IPS-18c (cell line): ENCODE measurements around the gene RTN4IP1.
"Not testable (repeated sequence)": the region's sequence is repeated elsewhere in the genome, so short reads cannot be mapped to it uniquely, and the experiment has no call there.

Source experiments
- H3K4me3 ChIP-seq: 2 replicates; pipeline ENCODE4 v1.7.0; 2013; ENCODE audit warnings: low read depth, mild to moderate bottlenecking, low read length, moderate library complexity; ENCODE audit not compliant: insufficient read depth
- H3K9me3 ChIP-seq: one replicate; pipeline ENCODE4 v1.6.1; 2013; ENCODE audit warnings: mild to moderate bottlenecking, low read length, moderate library complexity; ENCODE audit not compliant: control insufficient read depth, insufficient read depth

Gene RTN4IP1

GRCh38 chr6:106611030-106611429, 18.3 kb downstream of the RTN4IP1 start:
- Histone ChIP-seq H3K4me3 (no peak overlapping the region), H3K9me3 (no peaks in the 10 kb centered on the region)

- Histone ChIP-seq H3K4me3 (no peak overlapping the region), H3K9me3 (no peaks in the 10 kb centered on the region)
Measured at GRCh38 chr6:106609699-106610098, 19.6 kb downstream of the RTN4IP1 start.

GRCh38 chr6:106608080-106608668, 21.1 kb downstream of the RTN4IP1 start:
- H3K4me3 ChIP-seq: no peak overlapping the region
- H3K9me3 ChIP-seq: no peaks in the 10 kb centered on the region

GRCh38 chr6:106600329-106600728, 29.0 kb downstream of the RTN4IP1 start:
- Histone ChIP-seq H3K4me3 (no peak overlapping the region), H3K9me3 (no peaks in the 10 kb centered on the region)

- H3K9me3 ChIP-seq: no peaks in the 10 kb centered on the region
- no peak overlapping the region for H3K4me3 ChIP-seq
Measured at GRCh38 chr6:106599440-106599839, 29.9 kb downstream of the RTN4IP1 start.

- H3K9me3 ChIP-seq: no peaks in the 10 kb centered on the region
- H3K4me3 ChIP-seq: no peak overlapping the region
Measured at GRCh38 chr6:106591111-106591825, 38.0 kb downstream of the RTN4IP1 start.

GRCh38 chr6:106588937-106589336, 40.4 kb downstream of the RTN4IP1 start:
- not testable (repeated sequence) for H3K9me3 ChIP-seq, H3K4me3 ChIP-seq

GRCh38 chr6:106586815-106587415, 42.4 kb downstream of the RTN4IP1 start:
- Histone ChIP-seq H3K9me3 (no peaks in the 10 kb centered on the region), H3K4me3 (no peak overlapping the region)

- Histone ChIP-seq H3K4me3 (no peak overlapping the region), H3K9me3 (no peaks in the 10 kb centered on the region)
Measured at GRCh38 chr6:106581468-106581867, 47.8 kb downstream of the RTN4IP1 start.

GRCh38 chr6:106579281-106579680, 50.0 kb downstream of the RTN4IP1 start:
- no peaks in the 10 kb centered on the region for H3K9me3 ChIP-seq

GRCh38 chr6:106574741-106575458, 54.4 kb downstream of the RTN4IP1 start:
- no peak overlapping the region for H3K4me3 ChIP-seq
- no peaks in the 10 kb centered on the region for H3K9me3 ChIP-seq

More at GRCh38 chr6:106579281-106579680, 50.0 kb downstream of the RTN4IP1 start:
- H3K4me3 ChIP-seq: no peak overlapping the region

GRCh38 chr6:106572875-106573585, 56.3 kb downstream of the RTN4IP1 start:
- H3K4me3 ChIP-seq: no peak overlapping the region
- H3K9me3 ChIP-seq: no peaks in the 10 kb centered on the region

GRCh38 chr6:106572436-106572835, 56.9 kb downstream of the RTN4IP1 start:
- Histone ChIP-seq H3K4me3 (no peak overlapping the region), H3K9me3 (no peaks in the 10 kb centered on the region)

GRCh38 chr6:106569428-106569827, 59.9 kb downstream of the RTN4IP1 start:
- H3K4me3 ChIP-seq: no peak overlapping the region
- no peaks in the 10 kb centered on the region for H3K9me3 ChIP-seq

- Histone ChIP-seq H3K9me3 (no peaks in the 10 kb centered on the region), H3K4me3 (no peak overlapping the region)
Measured at GRCh38 chr6:106568530-106568929, 60.8 kb downstream of the RTN4IP1 start.

GRCh38 chr6:106564476-106564875, 64.8 kb downstream of the RTN4IP1 start:
- no peaks in the 10 kb centered on the region for H3K9me3 ChIP-seq

GRCh38 chr6:106563614-106564013, 65.7 kb downstream of the RTN4IP1 start:
- no peak overlapping the region for H3K4me3 ChIP-seq
- H3K9me3 ChIP-seq: no peaks in the 10 kb centered on the region

More at GRCh38 chr6:106564476-106564875, 64.8 kb downstream of the RTN4IP1 start:
- no peak overlapping the region for H3K4me3 ChIP-seq
